K562 (cell line): ENCODE results near the gene HGFAC. TPM values are rescaled to one million over a fixed set of nuclear protein-coding genes. Genes with fewer than 3 reads are reported as not detected.

ENCODE experiments used
- ATAC-seq: fragments of 200-7000 bp; cut with Tn5 transposase; 3 replicates; pipeline ENCODE4 v1.9.1; 2020; ENCODE audit warnings: moderate library complexity
- BruUV-seq: library from RNA; stranded (reverse); fragments of 400-500 nt; replicated peaks from 2 replicates; lab custom pipeline; 2021; lab: Mats Ljungman, UMichigan
- CTCF ChIA-PET: fragments of 300-600 bp; formaldehyde crosslinking; extraction: SDS; loops from one replicate; lab custom pipeline; 2021; ENCODE audit warnings: low intra/inter-chr PET ratio; lab: Yijun Ruan, JAX
- POLR2A ChIA-PET: fragments of 300-600, 350-650 bp; sonication (Branson Sonifier 250); formaldehyde crosslinking; extraction: SDS; loops from one replicate; lab custom pipeline; 2021; ENCODE audit warnings: antibody characterized with exemption, inconsistent platforms; lab: Yijun Ruan, JAX
- DNase-seq, 4 experiments: peaks; one replicate each; pipeline versions ENCODE4 v3.0.0 to v3.0.0-alpha.2; 2011 to 2018; ENCODE audit warnings: low spot score in 3 of 4, mixed read lengths in 3 of 4; ENCODE audit errors: extremely low read depth in 1 of 4
- FAIRE-seq: peaks from 2 replicates; lab custom pipeline; 2011; peaks lifted over from hg19 to GRCh38; lab: Jason Lieb, UNC
- H2AFZ ChIP-seq: 2 replicates; pipeline ENCODE4 v1.6.0; 2011; ENCODE audit warnings: low read depth, low read length, control low read depth, inconsistent platforms
- H3K27ac ChIP-seq: fragments of 200-600 bp; 3 replicates; pipeline ENCODE4 v1.8.0; 2011; ENCODE audit warnings: low read depth, mild to moderate bottlenecking, control low read depth, inconsistent platforms, low read length, moderate library complexity, mixed read lengths; ENCODE audit errors: extremely low read depth
- H3K27me3 ChIP-seq, 2 experiments: fragments of 300-600 bp in 1 of 2; 2 replicates in 1 of 2; 3 replicates in 1 of 2; pipeline versions ENCODE4 v1.6.0 to v1.8.0; 2011; ENCODE audit warnings: inconsistent platforms in 2 of 2, low read length in 2 of 2, mild to moderate bottlenecking in 1 of 2, mixed read lengths in 1 of 2, moderate library complexity in 1 of 2; ENCODE audit not compliant: control insufficient read depth in 2 of 2, insufficient read depth in 2 of 2
- H3K36me3 ChIP-seq: fragments of 300-600 bp; 3 replicates; pipeline ENCODE4 v1.8.0; 2011; ENCODE audit warnings: mild to moderate bottlenecking, low read length, inconsistent platforms; ENCODE audit not compliant: control insufficient read depth, insufficient read depth
- H3K4me1 ChIP-seq, 2 experiments: fragments of 200-600 bp in 1 of 2; replicated peaks in 1 of 2; 2 replicates in 1 of 2; 3 replicates in 1 of 2; pipeline versions ENCODE4 v1.5.1 to v1.8.0; 2011; ENCODE audit warnings: inconsistent platforms in 2 of 2, low read length in 2 of 2, mild to moderate bottlenecking in 1 of 2, mixed read lengths in 1 of 2, moderate library complexity in 1 of 2; ENCODE audit not compliant: control insufficient read depth in 2 of 2, insufficient read depth in 2 of 2
- H3K4me2 ChIP-seq: 2 replicates; pipeline ENCODE4 v1.6.1; 2011; ENCODE audit warnings: low read length, control low read depth, inconsistent platforms, mixed read lengths; ENCODE audit not compliant: insufficient read depth
- H3K4me3 ChIP-seq: fragments of 200-600 bp; sonication (generic), shearing (Covaris generic); 2 replicates; pipeline ENCODE4 v1.5.1; 2016; ENCODE audit warnings: control low read depth, inconsistent platforms
- H3K79me2 ChIP-seq: fragments of 200-600 bp; 3 replicates; pipeline ENCODE4 v1.8.0; 2011; ENCODE audit warnings: low read length, inconsistent platforms; ENCODE audit not compliant: control insufficient read depth, insufficient read depth
- H3K9ac ChIP-seq, 2 experiments: 2 replicates each; pipeline versions ENCODE4 v1.6.0 to v1.6.1; 2011; ENCODE audit warnings: low read depth in 2 of 2, low read length in 2 of 2, control low read depth in 1 of 2, inconsistent platforms in 1 of 2, mild to moderate bottlenecking in 1 of 2, mixed read lengths in 1 of 2; ENCODE audit not compliant: insufficient read depth in 1 of 2
- H3K9me1 ChIP-seq: one replicate; pipeline ENCODE4 v1.6.0; 2011; ENCODE audit warnings: inconsistent platforms, mild to moderate bottlenecking, low read length, moderate library complexity; ENCODE audit not compliant: control insufficient read depth, insufficient read depth
- H3K9me3 ChIP-seq: replicated peaks from 2 replicates; pipeline ENCODE4 v1.5.1; 2011; ENCODE audit warnings: low read depth, low read length, inconsistent platforms; ENCODE audit not compliant: control insufficient read depth, insufficient read depth
- H4K20me1 ChIP-seq: replicated peaks from 2 replicates; pipeline ENCODE4 v1.6.1; 2011; ENCODE audit warnings: low read length, inconsistent platforms, mixed read lengths; ENCODE audit not compliant: control insufficient read depth, insufficient read depth
- FOXJ3 ChIP-seq: sonication (generic); formaldehyde crosslinking; IDR thresholded peaks from 2 replicates; pipeline ENCODE4 v1.4.0; 2020; ENCODE audit warnings: mild to moderate bottlenecking, missing genetic modification reagents
- FOXO4 ChIP-seq: fragments of 450-650 bp; formaldehyde crosslinking; IDR thresholded peaks from 2 replicates; pipeline ENCODE4 v1.4.0; 2020; ENCODE audit warnings: mild to moderate bottlenecking, moderate library complexity
- HNRNPL ChIP-seq: fragments of 200-400 bp; formaldehyde crosslinking; IDR thresholded peaks from 2 replicates; pipeline ENCODE4 v1.6.1; 2017; ENCODE audit warnings: low read depth, mild to moderate bottlenecking, low read length
- MXI1 ChIP-seq: IDR thresholded peaks from 2 replicates; pipeline ENCODE4 v1.6.1; 2011; ENCODE audit warnings: low read depth, mild to moderate bottlenecking, improper control_type of control experiment, low read length
- POLR3G ChIP-seq: IDR thresholded peaks from 2 replicates; pipeline ENCODE4 v1.6.1; 2011; ENCODE audit not compliant: insufficient read length, insufficient replicate concordance; ENCODE audit errors: extremely low read depth
- STAG1 ChIP-seq: sonication (generic); formaldehyde crosslinking; IDR thresholded peaks from 2 replicates; pipeline ENCODE4 v1.5.0; 2020; ENCODE audit warnings: missing genetic modification reagents, borderline replicate concordance
- TEAD1 ChIP-seq, 2 experiments: fragments of 450-650 bp in 1 of 2; sonication (generic) in 1 of 2; formaldehyde crosslinking; IDR thresholded peaks; 2 replicates each; pipeline versions ENCODE4 v1.4.0 to v1.8.0; 2020 to 2022; ENCODE audit warnings: mild to moderate bottlenecking in 2 of 2, missing genetic modification reagents in 1 of 2
- WGBS: fragments of 100-300 bp; shearing (Covaris generic); methylation state at CpG from one replicate; pipeline ENCODE4 v1.1.6; 2016; ENCODE audit warnings: low coverage, mixed read lengths; ENCODE audit not compliant: insufficient coverage; ENCODE audit errors: missing lambda C conversion rate; 5-methylcytosine and 5-hydroxymethylcytosine counted together
- in situ Hi-C: fragments of 300-500 bp; cut with MboI; formaldehyde crosslinking; loops from 4 replicates; pipeline ENCODE4 v1.15.0; 2018; ENCODE audit warnings: inconsistent platforms, mixed read lengths
- intact Hi-C: fragments of 100-400 bp; cut with micrococcal nuclease; formaldehyde crosslinking; loops from 2 replicates; pipeline ENCODE4 v1.14.2; 2022
- polyA plus RNA-seq, 8 experiments: library from polyadenylated mRNA; depleted of rRNA in 4 of 8; stranded (reverse) in 5 of 8; unstranded in 3 of 8; fragments of >200 nt; fragmentation: Nextera tagmentation in 2 of 8; fragmentation: Illumina TruSeq in 1 of 8; extraction: Ambion mirVana in 2 of 8; extraction: Trizol in 1 of 8; gene quantifications; 2 replicates each; pipeline versions ENCODE4 v1.2.1 to v1.2.3, GENCODE V29; 2011 to 2014; ENCODE audit warnings: inconsistent platforms in 1 of 8, missing spikeins in 1 of 8
- total RNA-seq, 7 experiments: library from RNA; depleted of rRNA in 6 of 7; stranded (reverse); fragments of >200 nt in 6 of 7; fragmentation: Illumina TruSeq in 2 of 7; extraction: Trizol in 2 of 7; gene quantifications; 2 replicates each; pipeline versions ENCODE4 v1.2.1 to v1.2.3, GENCODE V29; 2011 to 2021; ENCODE audit warnings: low replicate concordance in 1 of 7

HGFAC gene
- total and polyA plus RNA-seq, 9 of the 15 experiments (the other 6 are each of a cell fraction or from before 2014, with no cell fraction given), result 0.13 TPM; not detected in 8

- TF ChIP-seq MXI1 (no peak), POLR3G (no peak)
- FAIRE-seq, result peak; percentile 15
- no peaks in the 10 kb centered on the region for H3K36me3 ChIP-seq
- H3K27me3 ChIP-seq, result peaks cover 39 to 80% of the 10 kb centered on the region in 2 experiments
- in situ Hi-C loops (no loop called here), intact Hi-C loops (no loop called here)
- H3K9ac ChIP-seq, result no peak overlapping the region
- H3K27ac ChIP-seq, result no peak overlapping the region
- no peaks in the 10 kb centered on the region for H3K79me2 ChIP-seq
- peaks cover 0 to 13% of the 10 kb centered on the region in 2 experiments; a peak in 3 of 5 replicates for H3K4me1 ChIP-seq
- H3K4me3 ChIP-seq, result no peak overlapping the region
- BruUV-seq, result no TSS peak
- H4K20me1 ChIP-seq, result peaks cover 21% of the 10 kb centered on the region
- ATAC-seq, result no peak
- WGBS, result 3% methylated on average over 7 of the region's 8 CpGs
- H3K4me2 ChIP-seq, result no peak overlapping the region
- CTCF ChIA-PET, result no interaction called here
- H3K9me3 ChIP-seq, result no peaks in the 10 kb centered on the region
- H3K9me1 ChIP-seq, result peaks cover 5% of the 10 kb centered on the region
- H2AFZ ChIP-seq, result no peak overlapping the region
- POLR2A ChIA-PET, result no interaction called here
- no peak for DNase-seq
Observed at GRCh38 chr4:3405176-3405575, 36.6 kb upstream of the HGFAC start.

- BruUV-seq, result no TSS peak
- 5% methylated on average over 13 of the region's 13 CpGs for WGBS
- CTCF ChIA-PET, result no interaction called here
Observed at GRCh38 chr4:3406021-3406420, 35.7 kb upstream of the HGFAC start.

More at GRCh38 chr4:3406021-3406420, 35.7 kb upstream of the HGFAC start:
- ATAC-seq, result no peak
- Histone ChIP-seq H3K36me3 (no peaks in the 10 kb centered on the region), H3K27me3 (peaks cover 45 to 89% of the 10 kb centered on the region in 2 experiments)
- TF ChIP-seq FOXO4 (CRISPR knock-in tag) (no peak), TEAD1 (CRISPR knock-in tag; IDR thresholded peaks at IDR 0.05) (no peak), STAG1 (CRISPR knock-in tag) (no peak), HNRNPL (no peak), FOXJ3 (CRISPR knock-in tag) (no peak)
- TF ChIP-seq, all 486 proteins: peak for 0
- H4K20me1 ChIP-seq, result peaks cover 21% of the 10 kb centered on the region
- no peak overlapping the region for H3K9ac ChIP-seq
- in situ Hi-C loops (no loop called here), intact Hi-C loops (no loop called here)
- POLR2A ChIA-PET, result interaction anchor here (0.6 kb wide), 1 partner anchor 46 kb away, joined by 3 read pairs; no protein-coding TSS in a partner anchor
- no peak overlapping the region for H3K4me2 ChIP-seq
- H3K4me3 ChIP-seq, result no peak overlapping the region
- H3K9me3 ChIP-seq, result no peaks in the 10 kb centered on the region
- H3K79me2 ChIP-seq, result no peaks in the 10 kb centered on the region
- no peak for DNase-seq
- H2AFZ ChIP-seq, result no peak overlapping the region
- H3K4me1 ChIP-seq, result peaks cover 0 to 13% of the 10 kb centered on the region in 2 experiments; a peak in 3 of 5 replicates
- no peak for FAIRE-seq
- H3K9me1 ChIP-seq, result peaks cover 5% of the 10 kb centered on the region
- no peak overlapping the region for H3K27ac ChIP-seq
